ENCODE results near the gene ARHGAP25. TPM values are rescaled to one million over a fixed set of nuclear protein-coding genes. Genes with fewer than 3 reads are reported as not detected.

The ARHGAP25 gene
- total and polyA plus RNA-seq, 2 of the 4 experiments (the other 2 are of a cell fraction) = 0.29 to 0.36 TPM

DNA sequence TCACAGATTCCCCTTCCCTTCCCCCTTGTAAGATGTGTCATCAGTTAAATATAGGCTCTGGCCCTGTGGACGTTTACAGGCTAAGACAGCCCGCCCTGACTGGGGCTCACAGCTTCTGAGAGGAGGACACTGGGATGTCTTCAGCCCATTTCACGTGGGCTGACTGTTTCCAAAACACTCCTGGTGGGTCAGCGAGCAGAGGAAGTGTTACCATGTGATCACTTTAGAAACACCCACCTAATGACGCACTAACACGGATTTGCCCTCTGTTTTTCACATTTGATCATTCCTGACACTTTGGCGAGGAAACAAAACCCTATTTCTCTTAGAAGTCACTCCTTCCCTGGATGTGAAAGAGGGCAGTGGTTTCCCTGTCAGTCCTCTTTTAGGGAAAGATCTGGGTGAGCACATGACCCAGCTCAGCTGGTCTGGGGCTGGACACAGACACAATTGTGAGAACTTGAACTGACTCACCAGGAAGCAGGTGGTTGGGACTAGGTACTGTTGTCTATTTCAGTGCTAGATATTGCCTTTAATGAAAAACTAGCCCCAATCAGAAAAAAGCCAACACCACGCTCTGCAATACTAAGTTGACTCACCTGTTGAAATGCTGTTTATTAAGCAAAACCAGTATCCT lies 97.7 kb downstream of the ARHGAP25 start:
- H3K36me3 ChIP-seq (ENCODE audit: control insufficient read depth, insufficient read depth, low read length) = no peaks in the 10 kb centered on the region
- peak; percentile 78 for DNase-seq
- H4K91ac ChIP-seq (ENCODE audit: insufficient read depth, low read depth, low read length) = peak overlapping the region; percentile 37; the same call in 1 of the 2 replicates
- peak overlapping the region; percentile 68 for H3K4ac ChIP-seq (ENCODE audit: low read depth, low read length)
- H3K4me3 ChIP-seq (ENCODE audit: insufficient read depth, low read depth, low read length) = no peak overlapping the region
- H3K18ac ChIP-seq (ENCODE audit: low read depth, low read length) = peak overlapping the region; percentile 88; the same call in 1 of the 2 replicates
- peak overlapping the region; percentile 91 for H2AK5ac ChIP-seq (ENCODE audit: low read depth, low read length)
- H3K4me1 ChIP-seq (ENCODE audit: control insufficient read depth, insufficient read depth, low read length) = peaks cover 32% of the 10 kb centered on the region
- H2BK15ac ChIP-seq (ENCODE audit: low read depth, low read length) = peak overlapping the region; percentile 62; the same call in 2 of the 3 replicates
- H3K23ac ChIP-seq (ENCODE audit: low read depth, low read length) = peak overlapping the region; percentile 30; the same call in 1 of the 2 replicates
- no TSS peak for BruUV-seq (replicated peaks)
- TF ChIP-seq POLR2A (IDR thresholded peaks at IDR 0.05; ENCODE audit: low read depth, low read length) = 0 out of 2 replicates have a peak, but pooled peaks have one; percentile 27
- TF ChIP-seq SMC3 (IDR thresholded peaks at IDR 0.05; ENCODE audit: low read depth, low read length) = peak; percentile 7; the same call in 1 of the 2 replicates
- TF ChIP-seq CHD1 (IDR thresholded peaks at IDR 0.05; ENCODE audit: low read depth, low read length) = no peak
- TF ChIP-seq, protein P1, sequence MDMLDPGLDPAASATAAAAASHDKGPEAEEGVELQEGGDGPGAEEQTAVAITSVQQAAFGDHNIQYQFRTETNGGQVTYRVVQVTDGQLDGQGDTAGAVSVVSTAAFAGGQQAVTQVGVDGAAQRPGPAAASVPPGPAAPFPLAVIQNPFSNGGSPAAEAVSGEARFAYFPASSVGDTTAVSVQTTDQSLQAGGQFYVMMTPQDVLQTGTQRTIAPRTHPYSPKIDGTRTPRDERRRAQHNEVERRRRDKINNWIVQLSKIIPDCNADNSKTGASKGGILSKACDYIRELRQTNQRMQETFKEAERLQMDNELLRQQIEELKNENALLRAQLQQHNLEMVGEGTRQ (IDR thresholded peaks at IDR 0.05; ENCODE audit: low read depth, low read length) = peak; percentile 83
- TF ChIP-seq FOS (IDR thresholded peaks at IDR 0.05; ENCODE audit: low read depth, low read length) = 0 out of 2 replicates have a peak, but pooled peaks have one; percentile 24
- H4K20me1 ChIP-seq (ENCODE audit: insufficient read depth, low read length) = no peaks in the 10 kb centered on the region
- peak overlapping the region; percentile 13; the same call in 1 of the 2 replicates for H3K56ac ChIP-seq (ENCODE audit: extremely low read depth, insufficient read depth, low read length)
- peak overlapping the region; percentile 87 for H2AFZ ChIP-seq (replicated peaks; ENCODE audit: low read length, poor library complexity)
- H3K27me3 ChIP-seq (ENCODE audit: control insufficient read depth, insufficient read depth, low read length) = no peaks in the 10 kb centered on the region
- H3K9me3 ChIP-seq (ENCODE audit: control insufficient read depth, insufficient read depth, low read length) = no peaks in the 10 kb centered on the region
- H3K79me1 ChIP-seq (ENCODE audit: low read depth in 1 of 2, low read length in 2 of 2) = peaks cover 0 to 6% of the 10 kb centered on the region in 2 experiments; a peak in 1 of 4 replicates
- H3K27ac ChIP-seq (ENCODE audit: insufficient read depth, low read length) = peak overlapping the region; percentile 30
- H4K8ac ChIP-seq (ENCODE audit: low read depth in 2 of 2, low read length in 2 of 2) = peak overlapping the region; percentile 20 to 85; a peak in 3 of 4 replicates
- H2BK20ac ChIP-seq (ENCODE audit: low read depth, low read length) = peak overlapping the region; percentile 84
- intact Hi-C loops (cut with micrococcal nuclease) (no loop called here), dilution Hi-C loops (cut with HindIII; ENCODE audit: low sequenced_read_pairs, unreplicated experiment) (no loop called here), in situ Hi-C loops (cut with MboI; ENCODE audit: low sequenced_read_pairs) (no loop called here)
- POLR2A ChIA-PET (ENCODE audit: unreplicated experiment) = no interaction called here
- peak overlapping the region; percentile 16; the same call in 1 of the 2 replicates for H3K4me2 ChIP-seq (ENCODE audit: low read depth, low read length)
- peaks cover 34% of the 10 kb centered on the region for H3K9me1 ChIP-seq (ENCODE audit: insufficient read depth, low read length)
- peak overlapping the region; percentile 74 for H2BK120ac ChIP-seq (ENCODE audit: low read depth, low read length)
- peak overlapping the region; percentile 52; the same call in 1 of the 2 replicates for H4K5ac ChIP-seq (ENCODE audit: low read depth, low read length)
- no CpG with 5 or more reads among the region's 8 CpGs for WGBS, 2 experiments (ENCODE audit: extremely low coverage in 2 of 2, insufficient read length in 1 of 2)
- H2BK5ac ChIP-seq (ENCODE audit: low read depth, low read length, poor library complexity, severe bottlenecking) = peak overlapping the region; percentile 78
- peak overlapping the region; percentile 70 for H2AK9ac ChIP-seq (replicated peaks; ENCODE audit: low read depth, low read length, poor library complexity)
- no peak overlapping the region for H3K9ac ChIP-seq (ENCODE audit: low read depth, low read length)
- peak; percentile 50 for ATAC-seq (ENCODE audit: low read depth)
- peak overlapping the region; percentile 76 for H3K14ac ChIP-seq (replicated peaks; ENCODE audit: low read depth, low read length)
- CTCF ChIA-PET = interaction anchor here (0.6 kb wide), 1 partner anchor 366 kb away, joined by 3 read pairs; no protein-coding TSS in a partner anchor
